Activated CD4-positive, CD25-positive, alpha-beta regulatory T cell treated with anti-CD3 and anti-CD28 coated beads, Interleukin-2, amount 50 U/mL, for 16 hours (primary cell): ENCODE measurements around the gene PAQR3.
"Not testable (repeated sequence)": the region's sequence is repeated elsewhere in the genome, so short reads cannot be mapped to it uniquely, and the experiment has no call there.

ENCODE experiments used
- DNase-seq: peaks from one replicate; pipeline ENCODE4 v3.0.0-alpha.2; 2020; ENCODE audit warnings: low read depth, low spot score

PAQR3 gene

DNA sequence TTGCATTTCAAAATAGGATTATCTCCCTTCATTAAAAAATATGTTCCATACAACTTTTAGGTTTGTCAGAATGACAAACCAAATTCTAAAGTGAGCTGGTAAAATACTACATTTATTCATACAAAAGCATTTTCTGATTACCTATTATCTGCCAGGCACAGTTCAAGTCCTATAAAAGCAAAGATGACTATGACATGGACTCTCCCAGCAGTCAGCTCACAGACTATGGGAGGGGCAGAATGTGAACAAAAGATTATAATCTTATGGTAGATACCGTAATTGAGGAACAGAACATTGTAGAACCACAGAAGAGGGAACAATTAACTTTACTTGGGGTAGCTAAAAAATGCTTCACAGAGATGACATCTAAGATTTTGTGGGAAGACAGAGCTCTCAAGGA, 12.4 kb downstream of the PAQR3 start:
- no peak for DNase-seq

DNA sequence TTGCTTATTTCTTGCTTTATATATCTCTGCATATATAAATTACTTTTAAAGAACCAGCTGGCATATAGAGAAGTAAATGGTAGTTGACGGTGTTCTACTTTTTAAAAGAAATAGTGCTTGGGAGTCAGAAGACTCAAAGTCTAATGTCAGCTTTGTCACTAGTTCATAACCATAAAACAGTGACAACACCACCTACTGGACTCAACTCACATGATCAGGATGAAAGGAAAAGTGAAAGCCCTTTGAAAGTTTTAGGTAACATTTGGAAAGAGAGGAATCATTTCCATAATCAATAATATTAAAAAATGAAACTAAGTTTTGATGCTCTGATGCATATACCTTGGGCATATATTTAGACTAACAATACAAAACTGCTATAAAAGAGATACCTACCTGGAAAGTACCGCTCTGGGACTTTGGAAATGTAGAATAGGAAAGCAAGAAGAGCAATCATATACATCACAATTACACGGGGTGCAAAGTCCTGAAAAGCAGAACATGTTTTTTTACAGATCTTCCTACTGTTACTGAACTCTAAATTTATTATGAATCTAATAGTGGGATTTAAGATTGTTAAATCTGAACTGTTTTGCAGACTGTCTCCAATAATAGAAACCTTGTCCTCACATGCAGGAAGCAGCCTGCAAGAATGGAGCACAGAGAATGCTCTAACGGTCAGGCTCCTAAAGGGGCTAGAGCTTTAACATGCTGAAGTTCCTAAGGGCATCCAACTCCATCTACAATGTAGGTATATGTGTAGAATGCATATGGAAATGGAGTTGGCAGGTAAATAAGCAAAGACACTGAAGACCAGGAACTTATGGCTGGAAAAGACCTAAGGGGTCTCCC, 15.6 kb downstream of the PAQR3 start:
- no peak for DNase-seq

DNA sequence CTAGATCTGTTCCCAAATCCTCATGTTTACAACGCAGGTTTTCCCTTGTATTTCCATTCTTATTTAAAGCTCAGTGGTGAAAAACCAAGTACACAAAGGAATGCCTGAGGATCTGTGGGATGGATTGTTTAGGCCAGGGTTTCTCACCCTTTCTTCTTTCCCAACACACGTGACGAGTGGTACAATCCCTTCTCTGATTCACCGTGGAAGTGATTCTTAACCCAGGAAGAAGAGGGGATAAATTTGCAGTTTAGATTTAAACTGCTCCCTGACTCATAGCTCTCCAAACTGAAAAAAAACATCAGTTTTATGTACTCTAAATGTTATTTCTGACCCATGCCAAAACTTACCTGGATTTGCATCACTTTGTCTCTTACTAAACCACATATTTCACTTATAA, 17.0 kb downstream of the PAQR3 start:
- no peak for DNase-seq

DNA sequence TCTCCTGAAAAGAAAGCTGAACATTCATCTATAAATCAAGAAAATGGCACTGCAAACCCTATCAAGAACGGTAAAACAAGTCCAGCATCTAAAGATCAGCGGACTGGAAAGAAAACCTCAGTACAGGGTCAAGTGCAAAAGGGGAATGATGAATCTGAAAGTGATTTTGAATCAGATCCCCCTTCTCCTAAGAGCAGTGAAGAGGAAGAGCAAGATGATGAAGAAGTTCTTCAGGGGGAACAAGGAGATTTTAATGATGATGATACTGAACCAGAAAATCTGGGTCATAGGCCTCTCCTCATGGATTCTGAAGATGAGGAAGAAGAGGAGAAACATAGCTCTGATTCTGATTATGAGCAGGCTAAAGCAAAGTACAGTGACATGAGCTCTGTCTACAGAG, 28.6 kb downstream of the PAQR3 start:
- no peak for DNase-seq

DNA sequence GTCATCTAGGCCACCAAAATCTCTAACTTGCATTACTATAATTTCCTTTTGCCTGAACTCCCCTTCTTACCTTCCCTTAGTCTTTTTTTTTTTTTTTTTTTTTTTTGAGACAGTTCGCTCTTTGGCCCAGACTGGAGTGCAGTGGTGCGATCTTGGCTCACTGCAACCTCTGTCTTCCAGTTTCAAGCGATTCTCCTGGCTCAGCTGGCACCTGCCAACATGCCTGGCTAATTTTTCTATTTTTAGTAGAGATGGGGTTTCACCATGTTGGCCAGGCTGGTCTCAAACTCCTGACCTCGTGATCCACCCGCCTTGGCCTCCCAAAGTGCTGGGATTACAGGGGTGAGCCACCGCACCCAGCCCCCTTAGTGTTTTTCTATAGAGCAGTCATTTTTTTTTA, 30.3 kb downstream of the PAQR3 start:
- not testable (repeated sequence) for DNase-seq

DNA sequence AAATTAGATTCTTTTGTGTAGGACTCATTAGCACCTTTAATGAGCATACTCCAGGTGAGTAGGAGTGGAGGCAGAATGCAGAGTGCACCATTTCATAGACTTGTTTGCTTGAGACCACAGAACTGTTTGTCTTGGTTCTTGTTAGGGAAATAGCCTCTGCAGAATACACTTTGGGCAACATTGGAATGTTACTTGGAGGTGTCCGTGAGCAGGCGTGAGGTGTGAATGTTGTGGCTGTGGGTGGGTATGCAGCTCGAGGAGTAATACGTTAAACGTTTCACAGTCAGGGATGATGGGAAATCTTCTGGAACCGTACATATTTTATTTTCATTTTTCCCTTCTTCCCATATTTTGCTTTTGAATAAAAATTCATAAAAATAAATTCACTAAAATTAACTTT, 31.6 kb downstream of the PAQR3 start:
- DNase-seq: no peak

DNA sequence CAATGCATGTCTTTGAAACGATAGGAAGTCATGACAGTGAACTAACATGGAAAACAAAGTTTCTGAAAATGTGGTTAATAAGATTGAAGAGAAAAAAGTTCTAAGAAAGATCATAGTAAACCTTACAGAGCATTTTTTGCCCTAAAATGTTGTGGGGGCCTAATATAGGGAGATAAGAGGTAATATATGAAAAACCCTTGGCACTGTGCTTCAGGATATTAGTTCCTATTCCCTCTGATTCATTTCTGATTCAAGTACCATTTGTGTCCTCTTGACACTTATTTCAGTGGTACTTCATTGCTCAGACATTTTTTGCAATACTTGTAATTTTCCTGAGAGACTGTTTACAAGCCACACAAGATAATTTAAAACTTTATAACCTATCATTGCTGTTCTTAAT, 35.1 kb downstream of the PAQR3 start:
- no peak for DNase-seq

DNA sequence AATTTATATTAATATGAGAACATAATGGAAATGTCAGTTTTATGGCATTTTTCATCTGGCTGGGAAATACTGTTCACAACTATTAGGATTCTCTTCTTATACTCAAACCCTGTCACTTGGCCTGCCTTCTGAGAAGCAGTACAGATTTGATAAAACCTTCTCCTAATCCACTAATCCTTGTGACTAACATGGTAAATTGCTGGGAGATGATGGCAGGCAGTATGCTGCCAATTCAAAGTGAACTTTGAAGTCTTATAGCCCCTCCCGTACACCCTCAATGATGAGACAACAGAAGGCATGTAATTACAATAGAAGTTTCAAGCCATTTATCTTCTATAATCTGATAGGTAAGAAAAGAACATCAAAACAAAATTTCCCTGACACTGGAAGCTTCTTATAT, 36.9 kb downstream of the PAQR3 start:
- no peak for DNase-seq

DNA sequence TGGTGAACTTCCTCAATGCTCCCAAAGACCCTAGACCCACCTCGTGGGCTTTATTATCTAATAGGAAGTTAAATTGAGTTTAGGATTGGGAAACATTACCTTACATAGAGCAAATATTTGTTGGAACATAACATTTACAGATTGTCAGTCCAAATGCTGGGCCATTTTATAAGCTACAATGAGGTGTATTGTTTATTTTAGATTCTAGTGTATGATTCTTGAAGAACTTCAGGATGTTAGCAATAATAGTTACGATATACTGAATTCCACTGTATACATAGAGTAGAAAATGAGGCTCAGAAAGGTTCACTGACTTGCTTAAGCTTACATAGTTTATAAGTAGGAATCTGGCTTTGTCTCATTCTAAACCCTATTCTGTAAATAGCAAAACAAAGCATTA, 37.4 kb downstream of the PAQR3 start:
- DNase-seq: no peak

DNA sequence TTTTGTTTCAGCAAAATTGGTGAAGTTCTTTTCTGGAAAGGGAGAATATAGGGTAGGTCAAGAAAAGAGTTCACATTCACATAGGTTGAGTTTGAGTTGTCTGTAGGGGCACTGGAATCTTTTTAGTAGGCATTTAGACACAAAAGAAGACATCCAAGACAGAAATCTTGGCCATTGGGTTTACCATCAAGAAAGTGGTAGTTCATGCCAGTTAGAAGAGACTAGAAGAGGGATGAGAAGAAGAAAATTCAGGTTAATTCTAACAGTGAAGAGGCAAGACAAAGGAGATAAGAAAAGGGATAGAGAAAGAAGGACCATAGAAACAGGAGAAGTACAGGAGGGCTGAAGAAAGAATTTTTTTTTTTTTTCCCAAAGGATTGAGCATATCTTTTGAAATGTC, 39.9 kb downstream of the PAQR3 start:
- no peak for DNase-seq

DNA sequence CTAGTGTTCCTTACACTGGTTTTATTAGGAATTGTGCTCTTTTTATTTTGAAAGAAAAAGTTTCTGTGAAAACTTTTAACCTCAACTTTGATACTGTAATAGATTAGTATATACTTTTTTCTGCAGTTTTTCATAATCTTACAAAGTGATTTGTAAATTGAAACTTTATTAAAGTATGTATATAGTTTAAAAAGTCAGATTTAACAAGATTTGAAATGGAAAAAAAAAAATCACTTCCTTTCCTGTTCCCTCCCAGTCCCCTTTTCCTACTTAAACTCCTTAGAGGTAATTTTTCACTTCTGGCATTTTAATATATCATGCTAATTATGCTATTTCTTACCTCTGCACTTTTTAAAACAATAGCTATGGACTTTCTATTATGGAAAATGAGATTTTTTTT, 49.3 kb downstream of the PAQR3 start:
- DNase-seq: no peak

DNA sequence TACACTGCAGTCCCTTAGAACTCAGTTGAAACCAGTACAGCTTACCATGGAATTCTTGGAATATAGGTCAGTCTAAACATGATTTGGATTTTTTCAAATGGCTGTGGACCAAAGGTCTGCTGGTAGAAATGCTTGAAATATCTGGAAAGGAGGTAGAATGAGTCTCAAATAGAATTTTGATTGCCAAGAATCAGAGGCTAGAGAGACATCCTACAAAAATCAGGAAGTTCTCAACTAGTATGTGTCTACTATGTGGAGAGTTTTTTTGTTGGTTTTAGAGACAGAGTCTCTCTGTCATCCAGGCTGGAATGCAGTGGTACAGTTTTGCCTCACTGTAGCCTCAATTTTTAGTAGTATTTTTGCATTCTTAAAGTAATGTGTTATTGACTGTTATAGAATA, 53.6 kb downstream of the PAQR3 start:
- DNase-seq: no peak

DNA sequence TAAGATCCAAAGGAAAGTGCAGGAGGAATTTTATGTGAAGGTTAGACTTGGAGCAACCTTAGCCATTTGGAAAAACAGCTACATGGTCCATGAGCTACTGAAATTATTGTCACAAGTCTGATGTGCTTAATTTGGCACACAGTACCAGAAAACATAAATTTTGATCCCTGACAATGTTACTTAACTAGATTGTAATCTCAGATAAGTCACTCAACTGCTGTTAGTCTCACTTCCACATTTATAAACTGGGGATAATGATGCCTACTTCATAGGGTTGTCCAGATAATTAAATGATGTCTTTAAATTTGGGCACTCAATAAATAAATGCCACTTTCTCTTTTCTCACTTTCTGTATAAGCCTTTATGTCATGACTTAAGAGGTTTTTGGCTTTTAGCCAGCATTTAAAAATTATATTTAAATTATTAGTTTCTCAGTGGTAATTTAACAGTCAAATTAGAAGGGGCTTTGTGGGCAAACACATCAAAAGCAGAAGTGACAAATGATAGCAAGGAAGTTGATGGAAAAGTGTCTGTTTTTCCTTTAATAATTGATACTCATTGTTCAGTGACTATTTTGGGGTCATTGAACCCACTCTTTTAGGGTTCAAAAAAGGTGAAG, 58.3 kb downstream of the PAQR3 start:
- no peak for DNase-seq

DNA sequence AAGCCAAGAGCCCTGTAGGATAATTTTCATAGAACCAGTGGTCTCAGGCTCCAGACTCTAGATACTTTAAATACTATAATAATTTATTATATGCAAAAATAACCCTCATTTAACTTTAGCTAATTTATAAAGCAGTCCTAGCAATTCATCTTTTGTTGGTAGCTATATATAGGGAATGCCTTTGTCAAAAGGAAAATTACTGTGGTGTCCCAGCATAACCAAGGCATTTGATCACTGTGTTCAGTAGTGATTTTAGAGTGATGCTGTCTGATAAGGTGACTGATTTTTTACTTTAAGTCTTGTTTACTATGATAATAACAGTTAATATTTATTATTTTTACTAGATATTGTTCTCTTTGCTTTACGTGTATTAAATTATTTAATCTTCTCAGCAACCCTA, 61.2 kb downstream of the PAQR3 start:
- no peak for DNase-seq

DNA sequence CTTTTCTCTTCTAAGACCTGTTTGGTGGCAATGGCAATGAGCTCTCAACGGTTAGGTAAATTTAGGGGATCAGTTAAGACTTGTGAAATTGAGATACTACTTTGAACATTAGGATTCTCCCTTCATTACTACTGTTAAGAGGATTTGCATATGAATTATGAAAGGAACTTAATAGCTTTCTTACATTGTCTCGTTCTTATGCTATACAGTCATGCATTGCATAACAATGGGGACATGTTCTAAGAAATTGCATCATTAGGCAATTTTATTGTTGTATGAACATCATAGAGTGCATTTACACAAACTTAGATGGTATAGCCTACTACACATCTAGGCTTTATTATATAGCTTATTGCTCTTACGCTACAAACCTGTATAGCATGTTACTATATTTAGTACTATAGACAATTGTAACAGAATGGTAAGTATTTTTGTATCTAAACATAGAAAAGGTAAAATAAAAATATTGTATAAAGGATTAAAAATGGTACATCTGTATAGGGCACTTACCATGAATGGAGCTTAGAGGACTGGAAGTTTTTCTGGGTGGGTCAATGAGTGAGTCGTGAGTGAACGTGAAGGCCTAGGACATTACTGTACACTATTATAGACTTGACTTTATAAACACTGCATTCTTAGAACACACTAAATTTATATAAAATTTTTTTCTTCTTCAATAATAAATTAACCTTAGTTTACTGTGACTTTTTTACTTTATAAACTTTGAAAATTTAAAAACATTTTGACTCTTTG, 62.5 kb downstream of the PAQR3 start:
- DNase-seq: no peak

DNA sequence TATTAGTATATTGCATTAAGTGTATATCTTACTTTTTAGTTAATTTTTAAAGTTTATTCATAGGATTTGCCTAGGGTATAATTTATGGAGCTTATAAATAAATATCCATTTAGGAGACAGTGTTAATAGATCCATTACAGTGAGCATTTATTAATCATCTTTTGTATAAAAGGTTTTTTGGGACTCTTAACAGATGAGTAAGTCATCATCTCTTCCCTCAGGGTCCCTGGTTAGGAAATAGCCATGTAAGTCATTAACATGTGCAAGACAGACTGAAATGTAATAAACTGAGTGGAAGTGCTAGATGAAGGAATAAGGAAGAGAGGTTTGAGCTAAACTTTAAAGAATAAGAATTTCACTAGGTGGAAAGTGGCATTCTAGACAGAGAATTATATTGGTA, 69.2 kb downstream of the PAQR3 start:
- no peak for DNase-seq

DNA sequence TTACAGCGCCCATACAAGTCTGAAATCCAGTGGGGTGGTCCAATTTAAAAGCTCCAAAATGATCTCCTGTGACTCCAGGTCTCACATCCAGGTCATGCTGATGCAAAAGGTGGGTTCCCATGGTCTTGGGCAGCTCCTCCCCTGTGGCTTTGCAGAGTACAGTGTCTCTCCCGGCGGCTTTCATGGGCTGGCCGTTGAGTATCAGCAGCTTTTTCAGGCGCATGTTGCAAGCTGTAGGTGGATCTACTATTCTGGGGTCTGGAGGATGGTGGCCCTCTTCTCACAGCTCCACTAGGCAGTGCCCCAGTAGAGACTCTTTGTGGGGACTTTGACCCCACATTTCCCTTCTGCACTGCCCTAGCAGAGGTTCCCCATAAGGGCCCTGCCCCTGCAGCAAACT, 70.5 kb downstream of the PAQR3 start:
- DNase-seq: not testable (repeated sequence)

DNA sequence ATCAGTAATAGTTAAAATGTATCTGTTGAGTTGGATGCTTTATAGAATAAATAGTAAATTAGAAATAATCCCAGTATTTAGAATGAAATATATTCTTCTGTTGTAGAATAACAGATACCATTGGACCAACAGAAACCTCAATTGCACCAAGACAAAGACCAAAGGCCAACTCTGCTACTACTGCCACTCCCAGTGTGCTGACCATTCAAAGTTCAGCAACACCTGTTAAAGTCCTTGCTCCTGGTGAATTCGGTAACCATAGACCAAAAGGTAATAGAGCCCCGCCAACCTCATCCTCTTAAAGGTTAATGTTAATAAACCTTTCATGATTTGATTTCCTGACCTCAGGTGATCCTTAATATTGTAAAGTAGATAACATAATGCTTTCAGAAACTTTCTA, 73.8 kb downstream of the PAQR3 start:
- DNase-seq: no peak

DNA sequence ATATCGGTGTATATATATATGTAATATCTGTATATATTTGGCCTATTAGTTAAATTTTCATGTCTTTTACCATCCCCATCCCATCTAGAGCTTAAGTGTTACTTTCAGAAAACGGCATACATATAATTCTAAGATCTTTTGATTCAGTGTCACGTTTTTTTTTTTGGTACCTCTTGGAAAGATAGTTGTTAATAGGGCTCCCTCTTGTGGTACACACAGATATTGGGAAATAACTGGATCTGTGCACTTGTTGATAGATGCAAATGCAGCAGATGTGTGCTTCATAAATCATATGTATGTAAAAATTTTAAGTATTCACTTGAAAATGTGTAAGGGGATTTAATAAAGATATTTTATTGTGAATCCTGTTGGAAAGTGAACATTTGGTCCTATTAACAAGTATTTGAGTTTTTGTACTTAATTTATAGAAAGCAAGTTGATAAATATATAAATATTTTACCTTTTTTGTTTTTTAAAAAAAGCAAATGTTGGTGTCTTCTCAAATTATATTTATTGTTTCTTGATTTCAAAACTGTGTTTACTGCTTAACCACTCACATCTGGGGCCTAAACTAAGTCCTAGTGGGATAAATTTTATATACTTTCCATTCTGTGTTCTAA, 74.7 kb downstream of the PAQR3 start:
- DNase-seq: no peak

DNA sequence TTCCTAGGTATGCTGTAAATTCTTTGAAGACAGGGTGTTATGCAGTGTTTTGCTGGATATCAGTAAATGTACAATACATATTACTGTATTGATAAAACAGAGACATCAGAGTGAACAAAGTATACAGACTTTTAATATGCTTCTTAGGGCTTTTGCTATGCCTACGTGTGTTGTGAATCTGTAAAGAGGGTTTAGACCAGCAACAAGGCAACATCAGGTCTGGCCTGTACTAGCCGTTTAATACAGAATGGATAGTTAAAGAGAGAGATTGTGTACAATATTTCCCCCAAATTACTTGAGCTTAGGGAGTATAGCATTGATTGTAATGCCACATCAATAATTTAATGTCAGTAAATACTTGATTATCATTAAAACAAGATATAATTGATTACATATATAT, 75.2 kb downstream of the PAQR3 start:
- DNase-seq: no peak

DNA sequence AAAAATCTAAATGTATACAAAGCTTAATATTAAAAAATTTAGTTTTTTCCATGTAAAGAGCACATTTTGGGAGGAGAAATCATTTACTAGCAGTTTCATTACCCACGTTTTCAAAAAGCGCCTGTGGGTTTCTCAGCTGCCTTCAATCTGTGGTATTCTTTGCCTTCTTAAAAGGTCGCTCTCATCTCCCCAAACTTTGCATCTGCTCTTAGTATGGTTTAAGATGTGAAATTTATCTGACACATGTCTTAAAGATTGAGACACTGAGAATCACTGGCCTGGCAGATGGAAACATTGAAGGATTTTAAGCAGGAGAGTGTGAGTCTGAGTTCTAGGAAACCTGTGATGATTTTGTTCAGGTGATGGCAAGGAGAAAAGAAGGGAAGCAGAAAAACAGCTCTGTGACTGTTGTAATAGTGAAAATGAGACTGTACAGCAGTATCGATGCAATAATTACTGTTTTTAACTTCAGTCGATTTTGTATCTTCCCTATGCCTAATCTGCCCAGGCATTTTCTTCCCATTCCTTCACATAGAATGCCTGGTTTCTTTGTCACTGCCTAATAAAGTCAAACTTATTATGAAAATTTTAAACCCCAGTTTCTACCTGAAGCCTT, 75.9 kb downstream of the PAQR3 start:
- no peak for DNase-seq

DNA sequence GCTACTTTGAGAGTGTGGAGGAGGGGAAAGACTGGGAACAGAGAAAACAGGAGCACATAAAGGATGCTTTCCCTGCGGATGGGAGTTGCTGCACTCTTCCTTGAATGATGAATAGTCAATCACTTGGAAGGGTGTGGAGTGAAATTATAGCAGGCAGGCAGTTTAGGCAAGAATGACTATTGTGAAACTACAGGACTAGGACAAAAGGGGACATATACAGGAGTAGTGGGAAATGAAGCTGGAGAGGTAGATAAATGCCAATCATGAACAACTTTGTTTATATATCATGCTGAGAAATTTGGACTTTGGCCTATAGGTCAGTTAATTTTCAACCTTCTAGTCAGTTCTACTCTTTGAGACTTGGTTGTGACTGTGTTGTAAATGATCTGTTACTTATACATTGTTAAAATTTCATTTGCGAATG, 76.9 kb downstream of the PAQR3 start:
- DNase-seq: no peak
